M059J (cell line): ENCODE results near the gene GXYLT2. TPM values are rescaled to one million over a fixed set of nuclear protein-coding genes. Genes with fewer than 3 reads are reported as not detected.

Experiments
- DNase-seq: peaks from one replicate; pipeline ENCODE4 v3.0.0-alpha.2; 2012; ENCODE audit warnings: low read depth
- total RNA-seq: library from RNA; depleted of rRNA; stranded (reverse); fragments of >200 nt; shearing (Covaris generic); gene quantifications from 2 replicates; pipeline ENCODE4 v1.2.3, GENCODE V29; 2014; rRNA removed

The GXYLT2 gene
- 2.3 and 7.7 TPM in 2 replicates for total RNA-seq

- DNase-seq, result peak; percentile 53
Measured at GRCh38 chr3:72887705-72888545, at the start of gene GXYLT2. TSS of gene GXYLT2 (plus strand) at chr3:72888046. CDS start at chr3:72888234, 188 bp downstream.

DNA sequence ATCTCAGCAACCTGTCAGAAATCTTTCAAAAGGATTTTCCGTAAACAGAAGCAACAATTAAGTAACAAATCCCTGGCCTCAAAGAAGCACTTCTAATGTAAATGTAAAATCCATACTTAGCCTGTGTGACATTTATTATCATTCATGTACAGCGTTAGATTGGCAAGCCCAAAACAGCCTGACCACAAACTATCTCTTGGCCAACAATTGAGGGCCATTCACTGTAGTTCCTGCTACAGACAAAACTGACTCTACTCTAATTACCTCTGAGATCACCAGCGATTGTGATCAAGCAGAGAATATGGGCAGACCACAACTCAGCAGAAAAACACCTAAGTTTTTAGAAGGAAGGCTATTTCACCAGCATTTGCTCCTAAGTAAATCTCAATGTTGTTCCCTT, 48.8 kb upstream of the GXYLT2 start:
- no peak for DNase-seq

DNA sequence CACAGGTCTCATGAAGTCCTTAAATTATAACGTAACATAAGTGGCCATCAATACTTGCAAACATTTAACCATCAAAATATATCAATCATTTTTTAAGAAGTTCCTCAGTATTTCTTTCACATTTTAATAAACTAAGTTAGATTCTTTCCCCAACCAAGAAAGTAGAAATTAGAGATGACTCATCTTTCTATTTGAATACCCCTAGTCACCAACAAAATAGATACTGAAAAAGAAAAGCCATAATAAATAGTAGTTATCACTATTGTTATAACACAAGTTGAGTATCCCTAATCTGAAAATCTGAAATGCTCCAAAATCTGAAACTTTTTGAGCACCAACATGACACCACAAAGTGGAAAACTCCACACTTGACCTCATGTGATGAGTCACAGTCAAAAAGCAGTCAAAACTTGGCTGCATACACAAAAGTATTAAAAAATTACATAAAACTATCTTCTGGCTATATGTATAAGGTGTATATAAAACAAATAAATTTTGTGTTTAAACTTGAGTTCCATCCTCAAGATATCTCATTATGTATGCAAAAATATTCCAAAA, 43.3 kb upstream of the GXYLT2 start:
- peak; percentile 14 for DNase-seq

GRCh38 chr3:72846166-72846565, 41.7 kb upstream of the GXYLT2 start:
- DNase-seq, result no peak

- no peak for DNase-seq
Measured at GRCh38 chr3:72847282-72847681, 40.6 kb upstream of the GXYLT2 start.

DNA sequence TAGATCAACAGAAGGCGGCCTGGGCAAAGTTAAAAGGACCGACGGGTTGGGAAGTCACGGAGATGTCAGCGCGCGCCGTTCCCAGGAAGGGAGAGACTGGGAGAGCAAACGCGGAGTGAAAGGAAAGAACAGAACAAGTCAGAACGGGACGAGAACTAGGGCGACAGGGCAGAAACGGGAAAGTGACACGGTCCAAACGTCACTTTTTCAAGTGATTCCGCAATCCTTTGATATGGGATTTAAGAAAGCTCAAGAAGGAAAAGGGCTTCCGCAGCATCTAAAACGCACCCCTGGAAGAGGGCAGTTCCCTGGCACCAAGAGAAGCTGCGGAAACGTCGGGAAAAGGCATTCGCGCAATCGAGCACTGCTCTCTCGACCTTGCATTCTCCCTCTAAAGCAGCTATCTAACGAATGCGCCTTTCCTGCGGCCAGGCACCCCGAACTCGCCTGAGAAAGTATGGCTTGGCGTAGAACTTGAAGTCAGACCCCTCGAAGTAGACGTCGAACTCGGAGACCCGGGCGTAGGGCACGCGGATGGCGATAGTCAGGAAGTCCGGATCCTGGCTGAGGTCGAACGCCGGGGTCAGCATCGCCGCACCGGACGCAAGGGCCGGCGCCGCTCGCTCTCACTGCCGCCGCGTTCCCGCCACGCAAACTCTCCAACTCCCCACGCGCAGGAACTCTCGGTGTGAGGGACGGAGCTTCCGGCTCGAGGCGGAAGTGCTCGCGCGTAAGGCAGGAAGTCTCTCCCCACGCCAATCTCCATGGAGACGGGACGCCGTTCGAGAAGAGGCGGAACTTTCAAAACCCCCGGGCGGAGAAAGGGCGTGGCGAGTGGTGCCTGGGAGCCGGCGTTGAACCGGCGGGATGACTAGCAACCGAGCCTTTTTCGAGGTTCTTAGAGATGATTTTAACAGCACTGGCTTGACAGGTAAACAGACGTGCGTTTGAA, 39.8 kb upstream of the GXYLT2 start, which contains the start of gene SHQ1:
SHQ1 (minus strand) TSS at position 695 of the 952 bp plus-strand sequence; CDS start at position 590, 105 bp downstream.
- peak; percentile 90 for DNase-seq

DNA sequence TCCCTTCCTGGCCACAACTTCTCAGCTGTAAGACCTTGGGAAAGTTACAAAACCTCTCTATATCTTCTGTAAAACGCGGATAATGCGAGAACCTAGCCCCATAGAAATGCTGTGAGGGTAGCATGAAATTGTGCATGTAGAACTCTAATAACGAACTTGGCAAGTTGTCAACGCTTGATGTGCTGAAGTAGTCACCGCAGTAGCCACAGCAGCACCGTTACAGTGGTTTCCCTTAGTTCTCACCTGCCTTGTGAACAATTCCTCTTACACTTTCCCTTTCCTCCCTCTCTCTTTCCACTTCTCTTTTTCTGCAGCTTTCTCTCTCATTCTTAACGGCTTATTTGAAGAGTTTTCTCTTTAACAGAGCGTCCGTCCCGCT, 39.2 kb upstream of the GXYLT2 start:
- DNase-seq, result peak; percentile 46

- no peak for DNase-seq
Measured at GRCh38 chr3:72855001-72855400, 32.8 kb upstream of the GXYLT2 start.

DNA sequence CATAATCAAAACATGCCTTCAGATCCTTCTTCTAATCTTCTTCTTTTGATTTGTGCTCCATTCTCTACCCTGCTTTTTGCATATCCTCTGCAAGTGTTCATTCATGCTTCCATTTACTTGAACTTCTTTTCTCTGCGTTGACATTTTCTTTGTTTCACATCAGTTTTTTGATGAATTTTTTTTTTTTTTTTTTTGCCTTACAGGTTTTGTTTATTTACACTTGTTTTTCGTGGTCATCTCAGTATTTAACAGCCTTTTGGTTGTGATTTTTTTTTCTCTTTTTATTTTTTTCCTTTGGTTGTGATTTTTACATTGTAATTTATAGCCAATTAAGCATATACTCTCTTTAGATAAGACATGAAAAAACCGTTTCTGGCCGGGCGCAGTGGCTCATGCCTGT, 27.8 kb upstream of the GXYLT2 start:
- DNase-seq, result no peak

DNA sequence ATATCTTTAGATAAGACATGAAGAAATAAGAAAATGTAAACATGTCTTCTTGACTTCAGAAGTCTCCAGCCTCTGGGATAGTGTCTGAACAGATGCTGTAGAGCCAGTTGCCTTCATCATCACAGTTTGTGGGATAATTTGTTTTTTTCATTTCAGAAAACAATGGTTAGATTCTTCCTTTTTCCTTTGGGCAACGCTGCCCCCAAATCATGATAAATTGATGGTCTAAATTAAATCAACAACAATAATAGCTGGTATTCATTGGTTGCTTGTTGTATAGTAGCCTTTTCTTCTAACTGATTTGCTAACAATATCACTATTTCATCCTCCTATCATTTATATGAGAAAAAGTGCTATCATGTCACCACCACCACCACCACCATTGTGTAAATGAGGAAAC, 27.0 kb upstream of the GXYLT2 start:
- DNase-seq, result no peak

GRCh38 chr3:72862314-72863090, 25.3 kb upstream of the GXYLT2 start:
- no peak for DNase-seq

DNA sequence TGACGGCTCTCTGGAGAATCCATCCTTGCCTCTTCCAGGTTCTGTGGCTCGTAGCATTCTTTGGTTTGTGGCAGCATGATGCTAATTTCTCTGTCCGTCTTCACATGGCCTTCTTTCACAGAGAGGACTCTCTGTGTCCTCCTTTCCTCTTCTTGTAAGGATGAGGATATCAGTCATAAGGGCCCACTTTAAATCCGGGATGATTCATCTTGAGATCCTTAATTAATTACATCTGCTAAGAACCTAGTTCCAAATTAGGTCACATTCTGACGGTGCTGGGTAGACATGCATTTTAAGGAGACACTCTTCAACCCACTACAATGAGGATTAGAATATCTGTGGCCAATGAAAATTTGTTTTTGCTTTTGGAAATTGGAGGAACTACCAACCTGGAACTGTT, 15.7 kb upstream of the GXYLT2 start:
- DNase-seq, result no peak

- no peak for DNase-seq
Measured at GRCh38 chr3:72887343-72887704, 522 bp upstream of the GXYLT2 start.

DNA sequence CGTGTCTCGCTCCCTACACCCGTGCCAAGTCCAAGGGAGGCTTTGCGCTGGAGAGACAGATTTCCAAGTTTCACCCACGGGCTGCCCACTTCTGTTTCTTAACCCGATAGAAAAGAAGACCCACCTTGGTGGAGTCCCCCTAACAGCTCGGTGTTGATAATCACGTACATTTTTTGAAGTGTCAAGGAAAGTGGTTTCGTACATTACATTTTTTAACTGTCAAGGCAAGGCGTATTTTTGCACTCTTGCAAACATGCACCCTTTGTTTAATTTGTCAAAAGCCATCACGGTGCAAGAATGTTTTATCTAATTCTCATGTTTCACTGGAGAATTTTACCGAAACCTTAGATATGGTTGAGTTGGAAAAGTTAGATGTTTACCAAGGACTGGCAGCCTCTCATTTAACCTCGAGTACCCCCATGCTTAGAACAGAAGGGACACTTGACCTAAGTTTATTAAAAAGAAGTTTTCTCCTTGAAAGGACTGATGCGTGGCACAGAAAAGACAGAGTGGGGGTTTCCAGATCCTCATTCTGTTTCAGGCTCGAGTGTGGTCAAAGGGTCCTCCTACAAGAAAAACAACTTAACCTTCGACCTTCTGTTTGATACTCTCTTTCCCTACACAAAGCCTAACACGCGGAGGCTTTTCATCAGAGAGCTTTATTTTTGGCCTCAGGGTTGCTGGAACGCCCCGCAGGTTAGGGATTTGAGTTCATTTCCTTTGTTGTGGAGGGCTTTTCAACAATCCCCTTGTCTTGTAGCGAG, 882 bp downstream of the GXYLT2 start:
- peak; percentile 31 for DNase-seq

- no peak for DNase-seq
Measured at GRCh38 chr3:72889310-72890165, 1.7 kb downstream of the GXYLT2 start.

- DNase-seq, result no peak
Measured at GRCh38 chr3:72890166-72890925, 2.5 kb downstream of the GXYLT2 start.

DNA sequence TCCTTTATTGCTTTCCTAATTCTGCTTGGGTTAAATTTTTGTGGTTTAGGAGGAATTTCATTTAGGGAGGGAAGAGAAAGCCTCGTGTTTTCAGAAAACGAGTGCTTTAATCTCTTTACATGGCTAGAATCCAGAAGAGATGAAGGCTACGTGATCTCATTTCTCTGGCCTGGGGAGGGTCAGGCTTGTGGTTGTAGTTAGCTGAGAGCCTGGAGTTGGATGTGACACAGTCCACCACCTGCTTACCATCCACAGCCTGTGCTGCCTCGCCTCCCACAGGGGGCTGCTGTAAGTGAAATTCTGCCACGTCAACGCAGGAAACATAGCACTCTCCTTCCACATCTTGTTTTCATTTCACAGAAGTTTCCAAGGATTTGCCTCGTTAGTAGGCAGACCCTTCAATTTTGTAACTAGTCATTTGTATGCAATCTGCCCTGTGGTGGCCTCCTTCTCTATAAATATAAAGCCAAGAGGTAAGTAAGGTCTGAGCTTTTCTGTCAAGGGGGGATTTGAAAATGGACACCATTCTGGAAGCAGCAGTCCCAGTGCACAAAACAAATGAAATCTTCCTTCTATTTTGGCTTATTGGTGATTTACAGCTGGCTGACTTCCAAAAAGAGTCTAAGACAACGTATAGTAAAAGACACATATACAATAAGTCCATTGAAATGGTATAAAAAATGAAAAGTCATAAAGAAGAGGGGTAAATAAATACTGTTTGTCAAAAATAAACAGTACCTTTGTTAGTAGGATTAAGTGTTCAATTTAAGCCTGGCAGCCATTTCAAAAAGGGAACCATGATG, 3.4 kb downstream of the GXYLT2 start:
- DNase-seq, result peak; percentile 87
